ENCODE results near the gene NTM. TPM values are rescaled to one million over a fixed set of nuclear protein-coding genes. Genes with fewer than 3 reads are reported as not detected.

Gene NTM
- total and polyA plus RNA-seq, 2 of the 8 experiments (the other 6 are each of a cell fraction or from before 2014, with no cell fraction given), result 13.4 to 20.0 TPM

- H4K5ac ChIP-seq (ENCODE audit: insufficient read length, low read depth, low read length), result no peak overlapping the region
- H2BK12ac ChIP-seq (ENCODE audit: low read depth, low read length), result no peak overlapping the region
- H4K8ac ChIP-seq (ENCODE audit: extremely low read depth, insufficient read depth, low read length), result no peak overlapping the region
- FAIRE-seq (no peak), DNase-seq (ENCODE audit: low read depth in 1 of 2, low spot score in 2 of 2) (no peak)
- peaks cover 12 to 14% of the 10 kb centered on the region in 2 experiments for H3K9me3 ChIP-seq (ENCODE audit: insufficient read depth in 2 of 2, low read depth in 1 of 2, low read length in 1 of 2)
- no peak overlapping the region for H3K4me2 ChIP-seq (ENCODE audit: insufficient read depth in 1 of 2, low read depth in 2 of 2, low read length in 2 of 2)
- H4K91ac ChIP-seq (replicated peaks; ENCODE audit: insufficient read length, low read length), result no peak overlapping the region
- no peak overlapping the region for H3K23ac ChIP-seq (ENCODE audit: insufficient read length)
- ChIA-PET POLR2A (ENCODE audit: partially characterized antibody) (no interaction called here), CTCF (ENCODE audit: partially characterized antibody) (interaction anchor here (0.9 kb wide), 1 partner anchor 89 kb away, joined by 3 read pairs; no protein-coding TSS in a partner anchor)
- H3K56ac ChIP-seq (replicated peaks; ENCODE audit: insufficient read length, low read depth, low read length), result no peak overlapping the region
- H3K27ac ChIP-seq (ENCODE audit: low read depth, low read length), result no peak overlapping the region
- no peak overlapping the region for H2BK5ac ChIP-seq (ENCODE audit: low read depth, low read length)
- no peaks in the 10 kb centered on the region for H3K4me1 ChIP-seq (replicated peaks in 1 of 4; ENCODE audit: control insufficient read depth in 3 of 4, insufficient read depth in 4 of 4, low read length in 3 of 4)
- H3K4me3 ChIP-seq (ENCODE audit: extremely low read depth in 1 of 4, insufficient read depth in 2 of 4, low read depth in 3 of 4, low read length in 4 of 4), result no peak overlapping the region
- H2BK15ac ChIP-seq (ENCODE audit: low read length), result no peak overlapping the region
- H3K27me3 ChIP-seq (replicated peaks in 1 of 4; ENCODE audit: control insufficient read depth in 3 of 4, extremely low read depth in 1 of 4, insufficient read depth in 3 of 4, low read length in 3 of 4), result peaks cover 0 to 1% (median 0%) of the 10 kb centered on the region in 4 experiments; a peak in 1 of 7 replicates
- no peak overlapping the region for H3K18ac ChIP-seq (ENCODE audit: extremely low read depth, low read length)
- no peak overlapping the region for H2AFZ ChIP-seq (ENCODE audit: low read length)
- no peak overlapping the region for H3K14ac ChIP-seq (ENCODE audit: insufficient read length)
- H3K9ac ChIP-seq (replicated peaks in 1 of 4; ENCODE audit: extremely low read depth in 1 of 4, low read depth in 3 of 4, low read length in 3 of 4), result no peak overlapping the region
- 90% methylated on average over 3 of the region's 3 CpGs; no CpG with 5 or more reads in 1 of the 2 experiments for WGBS, 2 experiments (ENCODE audit: extremely low coverage in 1 of 2, insufficient coverage in 1 of 2, insufficient read length in 1 of 2, insufficient replicate concordance in 2 of 2, low coverage in 1 of 2, low lambda C conversion rate in 2 of 2, missing lambda C conversion rate in 1 of 2)
- no peak overlapping the region for H2BK120ac ChIP-seq (replicated peaks; ENCODE audit: low read depth, low read length)
- no peak overlapping the region for H3K4ac ChIP-seq (replicated peaks; ENCODE audit: insufficient read length, low read depth, low read length)
- H4K20me1 ChIP-seq (replicated peaks in 1 of 2; ENCODE audit: control insufficient read depth in 1 of 2, insufficient read depth in 2 of 2, low read length in 2 of 2), result no peaks in the 10 kb centered on the region
- H3K23me2 ChIP-seq (ENCODE audit: low read depth, low read length), result no peaks in the 10 kb centered on the region
- no peaks in the 10 kb centered on the region for H3K79me2 ChIP-seq (ENCODE audit: control insufficient read depth in 1 of 2, insufficient read depth in 2 of 2, low read length in 2 of 2)
- no peaks in the 10 kb centered on the region for H3K79me1 ChIP-seq (ENCODE audit: low read depth, low read length)
- H3K36me3 ChIP-seq (ENCODE audit: control insufficient read depth in 2 of 4, insufficient read depth in 4 of 4, low read length in 3 of 4), result no peaks in the 10 kb centered on the region
- H2BK20ac ChIP-seq (ENCODE audit: low read length), result no peak overlapping the region
- H2AK5ac ChIP-seq (ENCODE audit: low read depth, low read length), result no peak overlapping the region
- TF ChIP-seq ASH2L (IDR thresholded peaks at IDR 0.05; ENCODE audit: low read length) (no peak), RXRA (IDR thresholded peaks at IDR 0.05; ENCODE audit: insufficient read depth, low read depth, low read length) (no peak), TAF1 (IDR thresholded peaks at IDR 0.05; ENCODE audit: low read depth, low read length) (no peak), GTF2F1 (IDR thresholded peaks at IDR 0.05; ENCODE audit: borderline replicate concordance, low read depth, low read length) (no peak), RFX5 (IDR thresholded peaks at IDR 0.05; ENCODE audit: borderline replicate concordance, low read depth, low read length) (no peak), E2F6 (IDR thresholded peaks at IDR 0.05) (no peak), SRF (IDR thresholded peaks at IDR 0.05; ENCODE audit: low read depth, low read length) (no peak), SIN3A (conservative IDR thresholded peaks at IDR 0.05 in 1 of 2, IDR thresholded peaks at IDR 0.05 in 1 of 2; ENCODE audit: low read depth in 1 of 2, low read length in 2 of 2) (no peak), SUZ12 (IDR thresholded peaks at IDR 0.05; ENCODE audit: low read length) (no peak), HDAC2 (IDR thresholded peaks at IDR 0.05; ENCODE audit: borderline replicate concordance in 1 of 2, low read depth in 2 of 2, low read length in 2 of 2) (no peak), ATF3 (IDR thresholded peaks at IDR 0.05; ENCODE audit: insufficient read depth, low read depth, low read length) (no peak), RBBP5 (IDR thresholded peaks at IDR 0.05; ENCODE audit: borderline replicate concordance, low read depth, low read length) (no peak), CBX5 (IDR thresholded peaks at IDR 0.05; ENCODE audit: low read depth, low read length) (no peak)
Observed at GRCh38 chr11:132211479-132211878, 841.1 kb downstream of the NTM start.
